Calu3 (cell line): ENCODE measurements around the gene ZNF503. TPM values are rescaled to one million over a fixed set of nuclear protein-coding genes. Genes with fewer than 3 reads are reported as not detected.

Source experiments
- BruUV-seq: library from RNA; stranded (reverse); fragments of 400-500 nt; replicated peaks from 2 replicates; lab custom pipeline; 2021; lab: Mats Ljungman, UMichigan
- CTCF ChIA-PET: fragments of 300-600 bp; sonication (Branson Sonifier 250); formaldehyde crosslinking; loops from one replicate; lab custom pipeline; 2022; ENCODE audit warnings: antibody characterized with exemption; lab: Charles Lee
- DNase-seq: peaks from one replicate; pipeline ENCODE4 v3.0.0; 2022
- H3K27ac Mint-ChIP-seq: one replicate; pipeline ENCODE4 v1.8.0; 2022; ENCODE audit warnings: mixed read lengths; ENCODE audit not compliant: unreplicated experiment
- H3K27me3 Mint-ChIP-seq: one replicate; pipeline ENCODE4 v1.8.0; 2022; ENCODE audit warnings: mixed read lengths; ENCODE audit not compliant: unreplicated experiment
- H3K36me3 Mint-ChIP-seq: one replicate; pipeline ENCODE4 v1.8.0; 2022; ENCODE audit warnings: mild to moderate bottlenecking, moderate library complexity, mixed read lengths; ENCODE audit not compliant: insufficient read depth, unreplicated experiment
- H3K4me1 Mint-ChIP-seq: one replicate; pipeline ENCODE4 v1.8.0; 2022; ENCODE audit warnings: mild to moderate bottlenecking, low read depth, mixed read lengths; ENCODE audit not compliant: unreplicated experiment
- H3K4me3 Mint-ChIP-seq: one replicate; pipeline ENCODE4 v1.8.0; 2022; ENCODE audit warnings: mild to moderate bottlenecking, low read depth, moderate library complexity, mixed read lengths; ENCODE audit not compliant: unreplicated experiment
- H3K9me3 Mint-ChIP-seq: one replicate; pipeline ENCODE4 v1.8.0; 2022; ENCODE audit warnings: low read depth, mixed read lengths; ENCODE audit not compliant: unreplicated experiment
- intact Hi-C: fragments of 100-400 bp; cut with micrococcal nuclease; formaldehyde crosslinking; loops from one replicate; pipeline ENCODE4 v1.10.0; 2022; ENCODE audit not compliant: unreplicated experiment
- total RNA-seq: library from RNA; stranded (reverse); gene quantifications from 2 replicates; pipeline ENCODE4 v1.2.3, GENCODE V29; 2022
- TF ChIP-seq, protein P1 (sequence below): fragments of 200-600 bp; IDR thresholded peaks from one replicate; pipeline ENCODE4 v1.8.0; 2022; ENCODE audit warnings: antibody characterized with exemption; ENCODE audit not compliant: unreplicated experiment

Gene ZNF503
- total RNA-seq, 1 experiment from 2014 or later: 12.5 TPM

DNA sequence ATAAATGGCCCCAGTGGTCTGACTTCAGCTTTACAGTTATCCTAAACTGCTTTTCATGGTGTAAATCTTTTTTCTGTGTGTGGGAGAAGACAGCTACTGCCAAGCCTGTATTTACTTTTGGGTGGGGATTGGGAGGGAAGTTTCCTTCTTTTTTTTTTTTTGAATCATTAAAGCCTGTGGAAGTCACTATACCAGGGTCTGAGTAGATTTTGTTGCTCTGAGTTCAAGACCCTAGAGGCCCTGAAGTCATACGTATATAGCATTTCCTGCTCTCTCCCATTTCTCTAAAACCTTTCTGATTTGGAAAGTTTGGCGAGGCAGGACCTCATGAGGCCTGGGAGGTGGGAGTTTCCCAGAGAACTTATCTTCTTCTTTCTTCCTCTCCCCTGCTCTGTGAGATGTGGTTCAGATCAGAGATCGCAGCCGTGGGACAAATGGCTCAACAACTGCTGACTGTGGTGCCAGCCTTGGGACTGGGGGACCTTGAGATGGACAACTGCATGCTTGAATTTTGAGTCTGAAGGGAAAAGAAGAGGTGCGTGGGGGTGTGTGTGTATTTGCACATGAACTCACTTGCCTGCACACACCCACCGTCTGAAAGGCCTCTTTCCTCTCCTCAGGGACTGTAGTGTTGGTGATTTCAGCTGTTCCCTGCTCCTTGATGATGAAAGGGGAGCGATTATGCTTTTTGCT, 48.0 kb upstream of the ZNF503 start:
- Mint-ChIP-seq H3K9me3 (peaks cover 5% of the 10 kb centered on the region), H3K27me3 (peaks cover 22% of the 10 kb centered on the region)
- TF ChIP-seq, protein P1, sequence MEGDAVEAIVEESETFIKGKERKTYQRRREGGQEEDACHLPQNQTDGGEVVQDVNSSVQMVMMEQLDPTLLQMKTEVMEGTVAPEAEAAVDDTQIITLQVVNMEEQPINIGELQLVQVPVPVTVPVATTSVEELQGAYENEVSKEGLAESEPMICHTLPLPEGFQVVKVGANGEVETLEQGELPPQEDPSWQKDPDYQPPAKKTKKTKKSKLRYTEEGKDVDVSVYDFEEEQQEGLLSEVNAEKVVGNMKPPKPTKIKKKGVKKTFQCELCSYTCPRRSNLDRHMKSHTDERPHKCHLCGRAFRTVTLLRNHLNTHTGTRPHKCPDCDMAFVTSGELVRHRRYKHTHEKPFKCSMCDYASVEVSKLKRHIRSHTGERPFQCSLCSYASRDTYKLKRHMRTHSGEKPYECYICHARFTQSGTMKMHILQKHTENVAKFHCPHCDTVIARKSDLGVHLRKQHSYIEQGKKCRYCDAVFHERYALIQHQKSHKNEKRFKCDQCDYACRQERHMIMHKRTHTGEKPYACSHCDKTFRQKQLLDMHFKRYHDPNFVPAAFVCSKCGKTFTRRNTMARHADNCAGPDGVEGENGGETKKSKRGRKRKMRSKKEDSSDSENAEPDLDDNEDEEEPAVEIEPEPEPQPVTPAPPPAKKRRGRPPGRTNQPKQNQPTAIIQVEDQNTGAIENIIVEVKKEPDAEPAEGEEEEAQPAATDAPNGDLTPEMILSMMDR: no peak

DNA sequence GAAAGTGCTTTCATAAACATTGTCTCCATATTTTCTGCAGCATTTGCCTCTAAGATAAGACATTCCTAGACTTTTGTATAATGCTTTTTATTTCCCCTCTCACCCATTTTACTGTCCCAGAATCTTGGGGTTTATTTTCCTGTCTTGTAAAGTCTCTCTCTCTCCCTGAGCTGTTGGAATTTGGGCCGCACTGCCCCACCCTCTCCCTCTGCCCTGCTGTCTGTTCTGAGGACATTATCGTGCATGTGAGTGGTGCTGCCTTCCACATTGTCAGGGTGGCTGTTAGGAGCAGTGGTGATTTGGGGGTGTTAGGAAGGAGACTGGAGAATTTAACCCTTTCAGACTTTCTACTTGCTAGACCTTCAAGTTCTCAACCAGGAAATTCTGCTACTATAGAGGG, 46.6 kb upstream of the ZNF503 start:
- CTCF ChIA-PET: no interaction called here
- TF ChIP-seq, protein P1: no peak
- Mint-ChIP-seq H3K9me3 (peaks cover 10% of the 10 kb centered on the region), H3K36me3 (no peaks in the 10 kb centered on the region), H3K4me3 (no peak overlapping the region), H3K4me1 (no peaks in the 10 kb centered on the region), H3K27ac (no peak overlapping the region), H3K27me3 (peaks cover 22% of the 10 kb centered on the region)
- no TSS peak for BruUV-seq
- intact Hi-C loops: no loop called here
- no peak for DNase-seq

More for the DNA sequence above, 48.0 kb upstream of the ZNF503 start:
- CTCF ChIA-PET: interaction anchor here (1.1 kb wide), 1 partner anchor 17 kb away, joined by 4 read pairs; no protein-coding TSS in a partner anchor
- no peaks in the 10 kb centered on the region for H3K4me1 Mint-ChIP-seq
- DNase-seq: no peak
- H3K36me3 Mint-ChIP-seq: no peaks in the 10 kb centered on the region
- H3K4me3 Mint-ChIP-seq: no peak overlapping the region
- intact Hi-C loops: no loop called here
- no TSS peak for BruUV-seq
- H3K27ac Mint-ChIP-seq: no peak overlapping the region

DNA sequence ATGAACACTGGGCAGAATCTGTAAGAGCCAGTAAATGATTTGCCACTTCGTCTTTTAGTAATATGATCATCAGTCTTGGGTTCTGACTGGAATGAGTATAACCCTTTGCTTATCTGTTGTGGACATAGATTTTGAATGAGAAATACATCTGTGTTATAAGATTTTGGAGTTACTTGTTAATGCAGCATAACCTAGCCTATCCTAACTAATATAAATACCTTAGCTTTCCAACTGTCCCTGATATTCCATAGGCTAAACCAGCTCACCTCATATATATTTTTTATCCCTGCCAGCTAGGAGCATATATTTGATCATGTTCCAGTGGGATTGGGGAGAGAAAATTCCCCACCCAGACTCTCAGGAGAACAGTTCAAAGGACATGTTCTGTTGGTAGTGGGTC, 44.9 kb upstream of the ZNF503 start:
- CTCF ChIA-PET: no interaction called here
- Mint-ChIP-seq H3K4me3 (no peak overlapping the region), H3K9me3 (peaks cover 14% of the 10 kb centered on the region), H3K36me3 (no peaks in the 10 kb centered on the region), H3K27me3 (peaks cover 15% of the 10 kb centered on the region), H3K4me1 (no peaks in the 10 kb centered on the region), H3K27ac (no peak overlapping the region)
- BruUV-seq: no TSS peak
- DNase-seq: no peak
- TF ChIP-seq, protein P1: no peak
- intact Hi-C loops: no loop called here

DNA sequence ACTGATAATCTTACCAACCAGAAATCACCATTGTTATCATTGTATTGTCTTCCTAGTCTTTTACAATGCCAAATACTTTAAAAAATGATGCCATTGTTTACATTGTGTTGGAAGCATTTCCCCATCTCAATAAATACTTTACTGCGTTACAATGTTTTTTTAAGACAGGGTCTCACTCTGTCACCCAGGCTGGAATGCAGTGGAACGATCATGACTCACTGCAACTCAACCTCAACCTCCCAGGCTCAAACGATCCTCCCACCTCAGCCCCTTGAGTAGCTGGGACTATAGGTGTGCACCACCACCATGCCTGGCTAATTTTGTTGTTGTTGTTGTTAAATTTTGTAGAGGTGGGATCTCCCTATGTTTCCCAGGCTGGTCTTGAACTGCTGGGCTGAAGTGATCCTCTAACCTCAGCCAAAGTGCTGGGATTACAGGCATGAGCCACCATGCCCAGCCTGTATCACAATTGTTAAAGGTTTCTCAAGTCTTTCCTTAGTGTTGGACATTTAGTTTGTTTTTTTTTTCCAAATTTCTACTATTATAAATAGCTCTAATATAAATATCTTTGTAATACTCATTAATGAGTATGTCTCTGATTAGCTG, 43.3 kb upstream of the ZNF503 start:
- CTCF ChIA-PET: no interaction called here
- TF ChIP-seq, protein P1: no peak
- Mint-ChIP-seq H3K27me3 (no peaks in the 10 kb centered on the region), H3K27ac (no peak overlapping the region), H3K4me1 (no peaks in the 10 kb centered on the region), H3K4me3 (no peak overlapping the region), H3K36me3 (no peaks in the 10 kb centered on the region), H3K9me3 (peaks cover 14% of the 10 kb centered on the region)
- no peak for DNase-seq
- intact Hi-C loops: no loop called here
- no TSS peak for BruUV-seq
